ENCODE results near the gene DEPDC5. TPM values are rescaled to one million over a fixed set of nuclear protein-coding genes. Genes with fewer than 3 reads are reported as not detected.

DEPDC5 gene
- total and polyA plus RNA-seq, 2 of the 8 experiments (the other 6 are each of a cell fraction or from before 2014, with no cell fraction given) = 18.3 to 26.5 TPM

- Histone ChIP-seq H2BK15ac (ENCODE audit: low read length) (no peak overlapping the region), H3K23ac (ENCODE audit: insufficient read length) (no peak overlapping the region), H4K8ac (ENCODE audit: extremely low read depth, insufficient read depth, low read length) (no peak overlapping the region), H2BK5ac (ENCODE audit: low read depth, low read length) (no peak overlapping the region), H3K36me3 (ENCODE audit: control insufficient read depth in 2 of 4, insufficient read depth in 4 of 4, low read length in 3 of 4) (peaks cover 0 to 7% (median 0%) of the 10 kb centered on the region in 4 experiments; a peak in 2 of 8 replicates), H2BK20ac (ENCODE audit: low read length) (no peak overlapping the region), H3K4ac (replicated peaks; ENCODE audit: insufficient read length, low read depth, low read length) (no peak overlapping the region), H4K20me1 (replicated peaks in 1 of 2; ENCODE audit: control insufficient read depth in 1 of 2, insufficient read depth in 2 of 2, low read length in 2 of 2) (peaks cover 0 to 2% of the 10 kb centered on the region in 2 experiments), H2BK120ac (replicated peaks; ENCODE audit: low read depth, low read length) (no peak overlapping the region), H3K79me1 (ENCODE audit: low read depth, low read length) (no peaks in the 10 kb centered on the region), H2BK12ac (ENCODE audit: low read depth, low read length) (no peak overlapping the region), H3K56ac (replicated peaks; ENCODE audit: insufficient read length, low read depth, low read length) (no peak overlapping the region), H4K91ac (replicated peaks; ENCODE audit: insufficient read length, low read length) (no peak overlapping the region), H3K14ac (ENCODE audit: insufficient read length) (no peak overlapping the region), H4K5ac (ENCODE audit: insufficient read length, low read depth, low read length) (no peak overlapping the region), H3K18ac (ENCODE audit: extremely low read depth, low read length) (no peak overlapping the region), H3K4me2 (ENCODE audit: insufficient read depth in 1 of 2, low read depth in 2 of 2, low read length in 2 of 2) (no peak overlapping the region), H3K27ac (ENCODE audit: low read depth, low read length) (no peak overlapping the region), H3K79me2 (ENCODE audit: control insufficient read depth in 1 of 2, insufficient read depth in 2 of 2, low read length in 2 of 2) (no peaks in the 10 kb centered on the region), H3K4me3 (ENCODE audit: extremely low read depth in 1 of 4, insufficient read depth in 2 of 4, low read depth in 3 of 4, low read length in 4 of 4) (no peak overlapping the region), H3K27me3 (replicated peaks in 1 of 4; ENCODE audit: control insufficient read depth in 3 of 4, extremely low read depth in 1 of 4, insufficient read depth in 3 of 4, low read length in 3 of 4) (no peaks in the 10 kb centered on the region; a peak in 1 of 7 replicates), H2AFZ (ENCODE audit: low read length) (no peak overlapping the region), H3K23me2 (ENCODE audit: low read depth, low read length) (no peaks in the 10 kb centered on the region), H3K4me1 (replicated peaks in 1 of 4; ENCODE audit: control insufficient read depth in 3 of 4, insufficient read depth in 4 of 4, low read length in 3 of 4) (peaks cover 0 to 2% (median under 1%) of the 10 kb centered on the region in 4 experiments; a peak in 2 of 7 replicates), H3K9me3 (ENCODE audit: insufficient read depth in 2 of 2, low read depth in 1 of 2, low read length in 1 of 2) (no peaks in the 10 kb centered on the region), H2AK5ac (ENCODE audit: low read depth, low read length) (no peak overlapping the region), H3K9ac (replicated peaks in 1 of 4; ENCODE audit: extremely low read depth in 1 of 4, low read depth in 3 of 4, low read length in 3 of 4) (no peak overlapping the region)
- ChIA-PET POLR2A (ENCODE audit: partially characterized antibody) (no interaction called here), CTCF (ENCODE audit: partially characterized antibody) (interaction anchor here (0.7 to 1.7 kb wide), 4 partner anchors 12 to 116 kb away, joined by 3 read pairs; no protein-coding TSS in a partner anchor)
- WGBS, 2 experiments (ENCODE audit: extremely low coverage in 1 of 2, insufficient coverage in 1 of 2, insufficient read length in 1 of 2, insufficient replicate concordance in 2 of 2, low coverage in 1 of 2, low lambda C conversion rate in 2 of 2, missing lambda C conversion rate in 1 of 2) = 89% methylated on average over 6 of the region's 6 CpGs; no CpG with 5 or more reads in 1 of the 2 experiments
- no peak for DNase-seq (ENCODE audit: low read depth in 1 of 2, low spot score in 2 of 2)
- no peak for FAIRE-seq
- TF ChIP-seq CBX8 (IDR thresholded peaks at IDR 0.05; ENCODE audit: borderline replicate concordance, low read depth, low read length) (no peak), ATF3 (IDR thresholded peaks at IDR 0.05; ENCODE audit: insufficient read depth, low read depth, low read length) (no peak), CTCF (IDR thresholded peaks at IDR 0.05; ENCODE audit: control extremely low read depth in 1 of 3, insufficient read depth in 1 of 3, low read depth in 1 of 3, low read length in 3 of 3) (no peak), GTF2F1 (IDR thresholded peaks at IDR 0.05; ENCODE audit: borderline replicate concordance, low read depth, low read length) (no peak), CBX5 (IDR thresholded peaks at IDR 0.05; ENCODE audit: low read depth, low read length) (no peak), EZH2 (IDR thresholded peaks at IDR 0.05; ENCODE audit: low read depth, low read length, severe bottlenecking) (no peak), SP2 (IDR thresholded peaks at IDR 0.05; ENCODE audit: low read length) (no peak), POLR2A (IDR thresholded peaks at IDR 0.05; ENCODE audit: control extremely low read depth in 1 of 2, low read depth in 2 of 2, low read length in 2 of 2) (no peak), SIN3A (conservative IDR thresholded peaks at IDR 0.05 in 1 of 2, IDR thresholded peaks at IDR 0.05 in 1 of 2; ENCODE audit: low read depth in 1 of 2, low read length in 2 of 2) (no peak)
Measured at GRCh38 chr22:31853736-31854495, 100.1 kb downstream of the DEPDC5 start.
